ENCODE data around the gene ISCU.

DNA sequence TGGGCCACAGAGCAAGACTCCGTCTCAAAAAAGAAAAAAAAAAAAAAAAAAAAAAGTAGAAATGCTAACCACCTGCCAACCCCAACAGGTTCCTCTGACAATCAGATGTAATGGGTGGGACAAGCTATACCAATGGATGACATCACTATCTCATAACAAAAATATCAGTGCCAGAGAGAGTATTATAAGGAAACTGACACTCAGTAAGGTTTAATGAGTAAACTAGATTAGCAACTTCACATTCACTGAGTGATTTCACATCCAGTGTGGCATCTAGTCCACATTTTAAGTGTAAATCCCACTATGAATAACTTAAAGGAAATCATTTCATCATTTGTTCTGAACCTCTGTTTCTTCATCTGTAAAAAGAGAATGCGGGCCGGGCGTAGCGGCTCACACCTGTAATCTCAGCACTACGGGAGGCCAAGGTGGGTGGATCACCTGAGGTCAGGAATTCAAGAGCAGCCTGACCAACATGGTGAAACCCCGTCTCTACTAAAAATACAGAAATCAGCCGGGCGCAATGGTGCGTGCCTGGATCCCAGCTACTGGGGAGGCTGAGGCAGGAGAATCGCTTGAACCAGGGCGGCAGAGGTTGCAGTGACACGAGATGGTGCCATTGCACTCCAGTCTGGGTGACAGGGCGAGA is 3.3 kb upstream of the ISCU start:
- TF ChIP-seq, protein P1, sequence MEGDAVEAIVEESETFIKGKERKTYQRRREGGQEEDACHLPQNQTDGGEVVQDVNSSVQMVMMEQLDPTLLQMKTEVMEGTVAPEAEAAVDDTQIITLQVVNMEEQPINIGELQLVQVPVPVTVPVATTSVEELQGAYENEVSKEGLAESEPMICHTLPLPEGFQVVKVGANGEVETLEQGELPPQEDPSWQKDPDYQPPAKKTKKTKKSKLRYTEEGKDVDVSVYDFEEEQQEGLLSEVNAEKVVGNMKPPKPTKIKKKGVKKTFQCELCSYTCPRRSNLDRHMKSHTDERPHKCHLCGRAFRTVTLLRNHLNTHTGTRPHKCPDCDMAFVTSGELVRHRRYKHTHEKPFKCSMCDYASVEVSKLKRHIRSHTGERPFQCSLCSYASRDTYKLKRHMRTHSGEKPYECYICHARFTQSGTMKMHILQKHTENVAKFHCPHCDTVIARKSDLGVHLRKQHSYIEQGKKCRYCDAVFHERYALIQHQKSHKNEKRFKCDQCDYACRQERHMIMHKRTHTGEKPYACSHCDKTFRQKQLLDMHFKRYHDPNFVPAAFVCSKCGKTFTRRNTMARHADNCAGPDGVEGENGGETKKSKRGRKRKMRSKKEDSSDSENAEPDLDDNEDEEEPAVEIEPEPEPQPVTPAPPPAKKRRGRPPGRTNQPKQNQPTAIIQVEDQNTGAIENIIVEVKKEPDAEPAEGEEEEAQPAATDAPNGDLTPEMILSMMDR (IDR thresholded peaks at IDR 0.05), result no peak
- TF ChIP-seq POLR2A (IDR thresholded peaks at IDR 0.05), result no peak

Measured in stomach (tissue), 4 donors.